HG03439 (cell line): Measurements from ENCODE around the gene P2RX3.
A peak's percentile ranks its signal among the peaks of the same experiment; 100 is the strongest.

Experiments
- ATAC-seq: cut with Tn5 transposase; IDR thresholded peaks from one replicate; pipeline ENCODE4 v1.9.1; 2021; ENCODE audit warnings: mild to moderate bottlenecking, moderate library complexity; ENCODE audit not compliant: unreplicated experiment

The P2RX3 gene

DNA sequence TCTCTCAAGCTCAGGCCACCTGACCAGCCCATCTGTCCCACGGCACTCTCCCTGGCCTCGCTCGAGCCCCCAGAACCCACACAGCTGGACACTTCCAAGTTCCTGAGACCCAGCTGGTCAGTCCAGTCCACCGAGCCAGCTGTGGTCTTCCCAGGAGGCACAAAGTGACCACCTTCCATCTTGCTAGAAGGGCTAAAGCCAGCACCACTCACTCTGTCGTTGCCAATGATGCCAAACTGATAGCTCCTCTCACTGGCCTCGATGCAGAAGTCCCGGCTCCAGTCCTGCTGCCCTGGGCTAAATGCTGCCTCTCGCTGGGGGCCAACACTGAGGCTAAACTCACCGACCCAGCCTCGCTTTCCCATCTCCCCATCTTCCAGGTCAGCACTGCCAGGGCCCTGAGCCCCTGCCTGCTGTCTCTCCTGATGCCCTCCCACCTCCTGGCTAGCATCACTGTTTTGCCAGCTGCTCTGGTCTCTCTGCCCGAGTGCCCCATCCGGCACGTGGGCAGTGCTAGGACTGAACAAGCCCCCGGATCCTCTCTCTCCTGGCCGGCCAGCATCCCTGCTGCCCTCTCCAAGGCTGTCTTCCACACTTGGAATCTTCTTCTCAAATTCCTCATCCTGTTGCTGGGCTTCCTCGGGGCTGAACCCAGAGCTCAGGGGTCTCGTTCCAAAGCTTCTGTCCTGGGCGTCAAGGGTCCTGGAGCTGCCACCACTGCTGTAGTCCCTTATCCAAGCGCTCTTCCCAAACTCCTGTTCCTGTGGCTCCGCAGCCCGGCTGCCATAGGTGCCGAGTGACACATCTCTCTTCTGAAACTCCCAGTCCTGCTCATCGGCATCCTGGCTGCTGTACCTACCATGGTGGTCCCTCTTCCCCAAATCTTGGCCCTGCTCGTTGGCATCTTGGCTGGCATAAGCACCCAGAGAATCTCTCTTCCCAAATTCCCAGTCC lies 28.8 kb upstream of the P2RX3 start:
- no peak for ATAC-seq

DNA sequence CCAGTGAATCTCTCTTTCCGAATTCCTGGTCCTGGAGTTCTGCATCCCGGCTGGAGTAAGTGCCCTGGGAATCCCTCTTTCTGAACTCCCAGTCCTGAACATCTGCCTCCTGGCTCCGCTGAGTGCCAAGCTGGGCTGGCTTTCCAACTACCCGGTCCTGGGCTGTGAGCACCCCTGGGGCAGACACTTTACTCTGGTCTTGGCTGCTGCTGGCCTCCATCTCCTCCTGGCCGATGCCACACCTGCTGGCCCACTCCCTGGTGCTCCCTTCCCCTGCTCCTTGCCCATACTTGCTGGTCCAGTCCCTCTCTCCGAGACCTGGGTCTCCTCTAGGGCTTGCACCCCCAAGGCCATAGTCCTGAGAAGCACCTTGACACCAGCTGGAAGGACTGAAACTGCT lies 28.1 kb upstream of the P2RX3 start:
- no peak for ATAC-seq

DNA sequence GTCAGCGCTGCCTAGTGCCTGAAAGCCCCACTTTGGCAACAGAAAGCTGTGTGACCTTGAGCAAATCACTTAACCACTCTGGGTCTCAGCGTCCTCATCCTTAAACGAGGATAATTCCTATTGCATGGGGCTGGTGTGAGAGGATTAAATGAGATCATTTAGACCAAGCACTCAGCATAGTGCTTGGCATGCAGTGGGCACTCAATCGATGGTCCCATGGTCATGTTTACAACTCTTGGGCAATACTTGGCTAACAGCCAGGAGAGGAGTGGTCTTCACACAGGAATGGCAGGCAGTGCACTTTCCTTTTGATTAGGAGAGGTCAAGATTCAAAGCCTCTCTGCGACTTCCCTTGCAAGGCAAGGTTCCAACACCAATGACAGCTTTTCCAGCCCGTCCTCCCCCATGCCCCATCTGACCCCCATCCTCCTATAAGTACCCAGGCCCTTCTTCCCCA lies 27.5 kb upstream of the P2RX3 start:
- ATAC-seq: no peak

DNA sequence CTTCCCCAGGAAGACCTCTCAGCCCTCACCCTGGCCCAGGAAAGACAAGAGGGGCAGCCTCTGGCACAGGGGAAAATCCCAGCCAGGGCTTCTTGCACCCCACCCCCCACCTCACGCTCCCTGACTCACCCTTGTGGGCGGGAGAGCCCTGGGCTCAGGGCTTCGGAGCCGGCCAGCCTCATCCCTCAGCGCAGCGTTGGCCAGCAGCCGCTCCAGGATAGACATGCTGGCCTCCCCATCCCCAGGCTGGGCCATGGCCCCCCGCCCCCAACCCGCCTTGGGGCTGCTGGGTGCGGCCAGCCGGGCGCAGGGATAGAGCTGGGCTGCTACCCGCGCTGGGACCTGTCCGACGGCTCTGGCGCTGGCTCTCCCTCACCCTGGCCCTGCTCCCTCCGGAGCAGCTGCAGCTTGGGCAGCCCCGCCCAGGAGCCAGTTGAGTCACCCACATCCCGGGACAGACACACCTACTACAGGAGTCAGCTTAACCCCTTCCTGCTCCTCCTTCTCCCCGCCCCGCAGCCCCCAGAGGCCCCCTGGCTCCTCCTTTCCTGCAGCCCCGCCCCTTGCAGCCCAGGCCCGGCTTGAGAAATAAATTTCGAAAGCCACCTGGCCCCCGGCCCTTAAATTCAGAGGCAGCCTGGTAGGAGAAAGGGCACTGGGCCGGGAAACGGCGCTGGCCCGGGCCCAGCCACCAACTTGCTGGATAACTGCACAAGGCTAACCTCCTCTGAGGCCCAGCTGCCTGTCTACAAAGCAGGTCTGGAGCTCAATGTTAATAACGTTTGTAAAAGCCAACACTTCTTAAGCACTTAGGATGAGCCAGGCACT lies 26.8 kb upstream of the P2RX3 start:
- ATAC-seq: peak; percentile 91

DNA sequence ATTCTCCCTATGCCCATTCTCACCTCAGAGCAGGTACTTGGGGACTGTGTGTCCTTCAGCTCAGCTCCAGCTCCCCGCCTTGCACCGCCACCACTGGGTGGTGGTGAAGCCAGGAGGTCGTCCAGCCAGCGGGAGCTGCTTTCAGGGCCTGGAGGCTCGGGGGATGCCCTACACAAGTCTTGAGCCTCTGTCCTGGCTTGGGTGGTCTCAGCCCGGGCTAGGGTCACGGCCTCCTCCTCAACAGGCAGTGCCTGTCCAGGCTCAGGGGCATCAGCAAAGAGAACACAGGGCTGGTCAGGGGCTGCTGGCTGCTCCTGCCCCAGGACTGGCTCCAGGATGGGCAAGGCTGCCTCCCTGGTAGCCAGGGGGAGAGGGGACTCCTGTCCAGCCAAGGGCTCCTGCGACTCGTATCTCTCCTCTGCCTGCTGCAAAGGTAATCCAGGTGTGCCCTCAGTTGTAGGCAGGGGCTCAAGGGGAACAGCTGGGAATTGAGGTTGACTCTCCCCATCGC lies 25.6 kb upstream of the P2RX3 start:
- no peak for ATAC-seq

DNA sequence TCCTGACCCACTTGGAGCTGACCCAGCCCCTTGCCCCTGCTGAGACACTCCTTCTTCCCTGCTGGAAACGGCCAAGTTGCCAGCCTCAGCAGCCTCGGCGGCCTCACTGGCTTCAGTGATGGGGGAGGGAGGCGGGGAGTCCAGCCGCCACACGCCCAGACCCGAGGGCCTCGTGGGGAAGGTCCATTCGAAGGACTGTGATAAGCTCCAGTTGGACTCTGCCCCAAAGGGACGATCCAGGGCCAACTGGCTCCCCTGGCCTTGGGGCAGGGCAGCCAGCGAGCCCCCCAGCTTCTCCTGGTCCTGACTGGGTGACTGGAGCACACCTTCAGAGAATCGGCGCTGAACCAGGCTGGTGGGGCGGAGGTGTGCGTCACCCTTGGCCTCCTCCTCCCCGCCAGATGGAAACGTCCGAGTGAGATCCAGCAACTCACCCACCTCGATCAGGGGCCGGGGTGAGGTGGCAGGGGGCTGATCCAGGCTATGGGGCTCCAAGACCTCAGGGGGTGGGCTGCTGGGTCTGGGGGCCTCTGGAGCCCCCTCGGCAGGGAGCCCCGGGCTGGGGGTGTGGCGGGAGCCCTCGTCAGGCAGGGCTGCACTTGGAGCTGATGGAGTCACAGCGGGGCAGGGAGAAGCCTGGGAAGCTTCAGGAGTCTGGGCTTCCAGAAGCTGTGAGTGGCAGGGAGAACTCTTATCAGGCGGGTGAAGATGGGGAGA lies 24.9 kb upstream of the P2RX3 start:
- no peak for ATAC-seq

DNA sequence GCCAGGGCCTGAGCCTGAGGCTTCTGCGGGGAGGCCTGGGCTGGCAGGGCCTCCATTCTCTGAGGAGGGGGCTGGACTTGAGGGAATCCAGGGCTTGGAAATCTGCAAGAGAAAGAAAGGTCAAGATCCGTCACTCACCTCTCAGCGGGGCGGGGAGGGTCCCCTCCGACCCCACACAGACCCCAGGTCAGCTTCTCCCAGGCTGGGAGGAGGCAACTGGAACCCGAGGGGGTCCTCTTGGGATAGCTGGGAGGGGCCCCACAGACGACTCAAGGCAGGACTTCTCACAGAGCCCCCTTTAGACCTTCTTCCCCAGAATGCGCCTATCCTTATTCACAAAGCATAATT lies 24.4 kb upstream of the P2RX3 start:
- ATAC-seq: no peak

DNA sequence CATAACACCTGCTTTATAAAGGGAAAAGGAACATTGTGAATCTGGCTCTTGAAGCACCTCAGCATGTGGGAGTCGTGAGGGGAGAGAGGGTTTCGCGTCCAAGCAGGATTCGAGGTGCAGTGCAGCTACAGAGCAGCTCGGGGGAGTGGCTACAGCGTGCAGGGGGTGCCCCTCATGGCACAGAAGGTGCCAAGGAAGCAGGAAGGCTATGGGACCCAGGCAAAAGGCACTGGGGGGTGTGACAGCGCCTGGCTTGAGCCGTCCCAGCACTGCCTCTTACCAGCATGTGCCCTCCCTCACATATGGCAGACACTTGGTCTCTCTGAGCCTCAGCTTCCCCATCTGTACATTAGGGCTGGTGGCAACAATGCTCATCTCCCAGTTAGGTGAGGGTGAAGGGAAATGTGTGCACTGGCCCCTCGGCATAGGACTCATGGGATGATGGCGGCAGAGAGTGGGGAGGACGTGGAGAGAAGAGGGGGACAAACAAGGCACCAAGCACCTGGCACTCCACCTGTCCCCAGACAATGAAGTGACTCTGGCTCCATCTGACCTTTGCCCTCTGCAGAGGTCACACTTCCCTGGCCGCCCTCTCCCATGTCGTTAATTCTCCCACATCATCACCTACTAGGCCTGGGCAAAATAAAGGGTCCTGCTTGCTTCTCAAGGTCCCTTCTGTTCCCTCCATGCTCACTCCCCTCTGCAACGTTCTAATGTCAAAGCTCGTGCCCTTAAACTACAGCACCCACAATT lies 23.8 kb upstream of the P2RX3 start:
- ATAC-seq: no peak

DNA sequence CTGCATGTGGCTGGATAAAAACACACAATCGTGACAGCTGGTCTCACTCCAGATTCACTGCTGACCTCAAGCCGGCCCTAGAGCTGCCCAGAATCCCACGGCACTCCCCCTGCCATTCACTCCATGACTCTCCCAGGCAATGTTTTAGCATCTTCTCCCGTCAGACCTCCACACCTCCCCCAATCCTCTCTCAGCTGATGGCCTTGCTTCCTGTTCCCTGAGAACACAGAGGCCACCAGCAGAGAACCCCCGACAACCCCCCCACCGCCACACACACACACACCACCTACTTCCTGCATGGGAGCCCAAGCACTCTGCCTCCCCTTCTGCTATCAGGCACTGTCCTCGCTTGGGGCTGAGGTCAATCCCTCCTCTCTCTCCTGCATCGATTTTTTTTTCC lies 22.7 kb upstream of the P2RX3 start:
- no peak for ATAC-seq

DNA sequence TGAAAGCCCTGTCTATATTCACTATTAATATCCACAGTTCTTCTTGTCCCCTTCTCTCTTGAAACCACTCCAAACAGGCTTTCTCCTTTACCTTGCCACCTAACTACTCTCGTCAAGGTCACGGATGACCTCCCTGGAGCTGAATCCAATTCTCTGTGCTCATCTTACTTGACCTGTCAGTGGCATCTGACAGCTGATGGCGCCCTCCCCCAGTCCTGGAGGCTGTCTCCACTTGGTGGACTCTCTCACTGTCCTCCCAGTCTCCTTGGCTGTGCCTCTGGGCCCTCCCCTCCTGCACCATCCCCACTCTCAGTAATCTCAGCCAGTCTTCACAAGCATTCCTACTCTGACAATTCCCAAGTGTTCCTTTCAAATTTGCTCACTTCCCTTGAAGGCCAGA lies 22.1 kb upstream of the P2RX3 start:
- no peak for ATAC-seq

DNA sequence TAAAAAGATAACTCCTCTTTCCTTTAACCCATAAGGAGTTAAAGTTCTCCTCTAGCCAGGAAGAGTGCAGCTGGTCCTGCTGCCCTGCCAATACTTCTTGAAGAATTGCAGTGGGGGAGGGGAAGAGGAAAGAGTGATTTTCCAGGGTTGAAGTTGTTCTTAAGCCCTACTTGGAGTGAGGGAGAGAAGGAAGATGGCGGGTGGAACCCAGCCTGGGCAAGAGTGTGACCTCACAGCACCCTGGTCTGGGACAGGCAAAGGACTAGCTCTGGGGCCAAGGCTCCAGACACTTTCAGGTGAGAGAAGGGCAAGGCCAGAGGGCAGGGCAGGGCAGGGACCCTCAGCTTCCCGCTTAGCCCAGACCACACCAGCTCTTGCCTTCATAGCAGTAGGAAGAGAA lies 20.0 kb upstream of the P2RX3 start:
- no peak for ATAC-seq

DNA sequence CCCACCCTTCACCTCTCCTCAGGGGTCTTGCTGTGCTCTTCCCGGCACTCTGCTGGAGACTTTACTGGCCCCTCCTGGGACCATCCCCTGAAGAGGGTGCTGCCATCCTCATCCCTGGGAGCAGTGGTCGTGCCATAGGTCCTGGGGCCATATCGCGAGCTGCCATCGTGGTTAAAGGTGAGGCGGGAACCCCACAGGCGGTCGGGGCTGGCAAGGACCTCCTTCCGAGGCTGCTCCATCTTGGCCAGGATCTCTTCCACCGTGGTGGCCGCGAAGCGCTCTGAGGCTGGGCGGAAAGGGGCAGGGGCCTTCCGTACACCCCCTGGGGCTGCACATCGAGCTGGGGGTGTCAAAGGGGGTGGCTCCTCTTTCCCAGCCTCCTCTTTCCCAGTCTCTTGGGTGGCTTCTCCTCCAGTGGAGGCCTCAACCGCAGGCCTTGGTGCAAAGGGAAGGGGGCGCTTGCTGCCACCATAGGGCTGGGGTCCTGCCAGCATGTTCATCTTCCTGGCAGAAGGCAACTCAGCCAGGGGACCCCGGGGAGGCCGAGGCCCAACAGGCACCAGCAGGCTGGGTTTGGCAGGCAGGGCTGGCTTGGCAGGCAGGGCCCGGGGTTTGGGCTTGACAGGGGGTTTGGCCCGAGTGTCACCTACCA lies 18.0 kb upstream of the P2RX3 start:
- no peak for ATAC-seq

DNA sequence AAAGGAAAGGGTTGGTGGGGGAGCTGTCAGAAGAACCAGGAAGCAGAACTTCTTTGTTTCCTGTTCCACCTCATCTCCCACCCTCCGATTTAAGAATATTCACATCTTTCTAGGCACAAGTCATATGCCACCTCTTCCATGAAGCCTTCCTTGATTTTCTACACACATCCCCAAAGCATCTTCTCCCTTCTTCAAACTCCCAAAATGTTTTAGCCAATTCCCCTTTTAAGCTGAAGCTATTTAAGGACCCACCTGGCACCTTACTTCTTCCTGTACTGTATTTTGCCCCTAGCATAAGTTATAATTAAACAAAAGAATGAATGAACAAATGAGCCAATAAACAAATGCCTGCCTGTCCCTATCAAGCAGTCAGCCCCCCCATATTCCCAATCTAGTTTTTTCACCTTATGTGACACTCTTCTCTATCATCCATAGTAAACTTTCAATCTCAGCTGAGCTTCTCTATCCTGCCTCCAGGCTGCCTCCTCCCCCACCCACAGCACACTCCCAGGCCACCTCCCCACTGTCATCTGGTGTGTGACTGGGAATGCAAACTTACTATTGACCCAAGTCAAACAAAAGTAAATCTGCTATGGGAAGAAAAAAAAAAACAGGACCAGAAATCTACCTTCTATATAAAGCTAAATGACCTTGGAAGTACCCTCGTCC lies 17.3 kb upstream of the P2RX3 start:
- no peak for ATAC-seq

DNA sequence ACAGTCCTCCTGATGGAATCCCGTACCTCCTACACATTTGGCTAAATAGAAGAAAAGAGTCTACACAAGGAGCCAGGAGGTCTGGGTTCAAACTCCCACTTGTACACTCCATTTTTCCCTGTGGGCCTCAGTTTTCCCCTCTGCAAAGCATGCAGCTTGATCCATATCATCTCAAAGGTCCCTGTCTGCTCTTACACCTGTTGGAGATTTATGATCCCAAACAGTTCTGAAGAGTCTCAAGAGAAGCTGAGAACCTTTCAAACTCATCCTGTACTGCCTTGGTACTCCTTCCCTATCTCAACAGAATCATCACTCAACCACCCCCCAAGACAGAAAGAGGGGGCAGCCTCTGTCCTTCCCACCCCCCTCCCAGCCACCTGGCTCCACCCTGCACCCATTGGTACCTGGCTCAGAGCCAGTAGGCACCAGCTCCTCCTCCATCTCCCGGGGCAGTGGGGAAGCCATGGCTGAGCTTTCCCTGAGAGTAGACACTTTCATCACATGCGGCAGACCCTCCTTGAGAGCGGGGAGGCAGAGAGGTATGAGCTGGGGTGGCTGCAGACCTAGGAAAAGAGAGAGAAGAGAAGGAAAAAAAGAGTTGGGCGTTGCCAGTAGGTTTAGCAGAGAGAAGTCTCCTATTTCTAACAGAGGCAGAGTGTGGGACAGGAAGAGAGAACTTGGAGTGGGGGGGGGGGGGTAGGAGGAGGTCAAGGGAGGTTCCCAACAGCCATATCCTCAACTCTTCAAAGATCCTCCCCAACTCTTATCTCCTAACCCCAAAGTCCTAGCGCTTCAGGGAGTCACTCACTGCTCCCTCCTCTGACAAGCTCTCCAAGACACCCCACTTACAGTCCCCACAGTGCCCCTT lies 16.5 kb upstream of the P2RX3 start:
- ATAC-seq: no peak

DNA sequence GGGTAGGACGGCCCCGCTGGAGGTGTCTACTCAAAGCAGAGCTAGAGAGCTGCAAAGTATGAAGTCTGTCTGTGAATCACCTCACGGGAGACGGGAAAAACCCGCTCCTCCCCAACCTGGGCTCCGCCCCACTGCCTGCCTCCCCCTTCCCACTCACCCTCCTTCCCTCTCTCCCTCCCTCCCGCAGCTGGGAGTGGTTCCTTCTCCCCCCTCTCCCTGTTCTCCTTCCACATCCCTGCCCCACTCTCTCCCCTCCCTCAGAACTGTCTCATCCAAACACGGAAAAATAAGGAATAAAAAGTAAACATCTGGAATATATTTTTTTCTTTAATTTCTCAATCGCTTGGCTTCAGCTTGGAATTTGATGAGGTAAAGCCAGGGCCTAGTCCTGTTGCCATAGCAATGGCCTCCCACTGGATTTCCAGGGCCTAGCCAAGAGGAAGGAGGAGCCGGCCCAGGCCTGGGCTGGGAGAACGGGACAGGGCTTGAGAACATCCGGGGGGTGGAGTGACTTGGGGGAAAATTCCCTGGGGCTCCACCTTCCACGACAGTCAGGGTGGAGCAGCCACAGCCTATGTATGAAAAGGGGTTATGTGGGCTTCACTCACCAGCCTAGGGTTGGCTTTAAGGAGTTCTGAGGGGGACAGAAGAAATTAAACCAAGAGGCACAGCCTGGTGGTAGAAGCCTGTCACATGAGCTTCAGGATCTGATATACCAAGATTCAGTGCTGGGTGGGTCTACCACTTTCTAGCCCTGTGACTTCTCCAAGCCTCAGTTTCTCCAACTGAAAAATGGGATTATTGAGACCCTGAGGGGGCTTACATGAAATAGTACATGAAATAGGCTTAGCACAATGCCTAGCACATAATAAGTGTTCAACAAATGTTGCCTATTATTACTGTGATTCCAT lies 15.6 kb upstream of the P2RX3 start:
- ATAC-seq: no peak

DNA sequence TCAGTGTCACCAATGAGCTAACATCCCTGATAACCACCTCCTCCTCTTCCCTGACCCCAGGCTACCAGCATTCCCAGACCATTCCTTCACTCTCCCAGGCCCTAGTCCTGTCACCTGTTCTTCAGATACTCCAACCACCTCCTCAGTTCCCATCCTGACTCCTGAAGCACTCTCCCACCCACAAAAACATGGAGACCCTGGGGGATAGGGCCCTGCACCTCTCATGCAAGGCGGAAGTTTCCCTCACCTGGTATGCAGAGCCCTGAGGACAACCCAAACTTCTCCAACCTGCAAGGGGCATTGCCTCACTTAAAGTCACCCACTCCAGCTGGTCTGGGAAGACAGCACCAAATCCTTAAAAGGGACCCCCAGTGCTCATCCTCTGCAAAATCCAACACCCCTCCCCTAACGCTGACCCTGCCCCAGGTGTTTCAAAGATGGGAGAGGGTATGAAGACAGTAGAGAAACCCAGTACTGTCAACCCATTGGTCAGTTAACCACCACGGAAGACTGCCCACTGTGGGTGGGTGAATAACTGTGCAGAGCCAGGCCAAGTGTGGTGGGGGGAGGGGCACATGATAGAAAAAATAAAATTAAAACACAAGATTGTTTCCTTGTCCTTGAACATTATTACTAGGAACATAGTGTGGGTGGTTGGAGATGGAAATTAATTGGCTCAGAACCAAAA lies 14.8 kb upstream of the P2RX3 start:
- ATAC-seq: no peak

DNA sequence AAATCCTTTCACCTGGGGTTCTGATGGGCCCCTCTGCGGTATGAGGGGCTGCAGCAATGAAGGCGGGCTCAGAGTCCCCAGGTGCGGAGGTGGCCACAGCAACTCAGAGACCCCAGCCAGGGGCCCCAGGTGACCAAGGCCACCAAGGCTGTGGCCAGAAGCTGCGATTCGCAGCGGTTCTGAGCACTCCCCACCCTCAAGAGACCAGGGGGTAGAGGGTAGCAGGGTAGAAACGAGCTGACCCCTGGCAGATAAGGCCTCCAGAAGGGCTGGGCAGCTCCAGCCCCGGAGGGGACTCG lies 14.3 kb upstream of the P2RX3 start:
- no peak for ATAC-seq
